ENCODE data around the gene JADE2. TPM values are rescaled to one million over a fixed set of nuclear protein-coding genes. Genes with fewer than 3 reads are reported as not detected.

JADE2 gene
- total RNA-seq, 1 experiment from 2014 or later, result 18.4 TPM

- TF ChIP-seq EZH2 (IDR thresholded peaks at IDR 0.05; ENCODE audit: borderline replicate concordance, low read depth, low read length, poor library complexity, severe bottlenecking) (no peak), CTCF (conservative IDR thresholded peaks at IDR 0.05; ENCODE audit: low read depth, low read length) (no peak)
- Histone ChIP-seq H3K27ac (ENCODE audit: low read depth, low read length, poor library complexity, severe bottlenecking) (no peak overlapping the region), H3K27me3 (replicated peaks; ENCODE audit: insufficient read depth, low read depth, low read length, poor library complexity) (no peaks in the 10 kb centered on the region), H3K4me3 (ENCODE audit: low read depth, low read length, poor library complexity, severe bottlenecking) (no peak overlapping the region), H3K4me1 (ENCODE audit: insufficient read depth, low read length, poor library complexity, severe bottlenecking) (no peaks in the 10 kb centered on the region), H3K9me3 (ENCODE audit: low read depth, low read length, poor library complexity, severe bottlenecking) (no peaks in the 10 kb centered on the region), H3K36me3 (ENCODE audit: insufficient read depth, low read length, poor library complexity, severe bottlenecking) (no peaks in the 10 kb centered on the region)
- ChIA-PET CTCF (no interaction called here), POLR2A (ENCODE audit: low non-redundant PET) (interaction anchor here (0.6 kb wide), 1 partner anchor 101 kb away, joined by 4 read pairs; no protein-coding TSS in a partner anchor)
- BruUV-seq (replicated peaks), result no TSS peak
- DNase-seq (ENCODE audit: low spot score), result no peak
- intact Hi-C loops (cut with micrococcal nuclease; ENCODE audit: unreplicated experiment), result no loop called here
These were observed 42.3 kb downstream of the JADE2 start for GRCh38 chr5:134567641-134568336.

GRCh38 chr5:134568337-134568700, 42.8 kb downstream of the JADE2 start:
- Histone ChIP-seq H3K4me3 (ENCODE audit: low read depth, low read length, poor library complexity, severe bottlenecking) (no peak overlapping the region), H3K4me1 (ENCODE audit: insufficient read depth, low read length, poor library complexity, severe bottlenecking) (no peaks in the 10 kb centered on the region), H3K36me3 (ENCODE audit: insufficient read depth, low read length, poor library complexity, severe bottlenecking) (no peaks in the 10 kb centered on the region), H3K27me3 (replicated peaks; ENCODE audit: insufficient read depth, low read depth, low read length, poor library complexity) (no peaks in the 10 kb centered on the region), H3K27ac (ENCODE audit: low read depth, low read length, poor library complexity, severe bottlenecking) (no peak overlapping the region), H3K9me3 (ENCODE audit: low read depth, low read length, poor library complexity, severe bottlenecking) (no peaks in the 10 kb centered on the region)
- intact Hi-C loops (cut with micrococcal nuclease; ENCODE audit: unreplicated experiment), result no loop called here
- TF ChIP-seq EZH2 (IDR thresholded peaks at IDR 0.05; ENCODE audit: borderline replicate concordance, low read depth, low read length, poor library complexity, severe bottlenecking) (no peak), CTCF (conservative IDR thresholded peaks at IDR 0.05; ENCODE audit: low read depth, low read length) (no peak)
- no peak for DNase-seq (ENCODE audit: low spot score)
- no TSS peak for BruUV-seq (replicated peaks)
- CTCF ChIA-PET, result no interaction called here
- POLR2A ChIA-PET (ENCODE audit: low non-redundant PET), result interaction anchor here (0.6 kb wide), 1 partner anchor 102 kb away, joined by 4 read pairs; no protein-coding TSS in a partner anchor

GRCh38 chr5:134568761-134569695, 43.6 kb downstream of the JADE2 start:
- no TSS peak for BruUV-seq (replicated peaks)
- DNase-seq (ENCODE audit: low spot score), result no peak
- no peaks in the 10 kb centered on the region for H3K36me3 ChIP-seq (ENCODE audit: insufficient read depth, low read length, poor library complexity, severe bottlenecking)
- intact Hi-C loops (cut with micrococcal nuclease; ENCODE audit: unreplicated experiment), result no loop called here
- H3K27ac ChIP-seq (ENCODE audit: low read depth, low read length, poor library complexity, severe bottlenecking), result no peak overlapping the region
- H3K9me3 ChIP-seq (ENCODE audit: low read depth, low read length, poor library complexity, severe bottlenecking), result no peaks in the 10 kb centered on the region
- TF ChIP-seq CTCF (conservative IDR thresholded peaks at IDR 0.05; ENCODE audit: low read depth, low read length), result no peak
- no peak for TF ChIP-seq EZH2 (IDR thresholded peaks at IDR 0.05; ENCODE audit: borderline replicate concordance, low read depth, low read length, poor library complexity, severe bottlenecking)
- no peaks in the 10 kb centered on the region for H3K4me1 ChIP-seq (ENCODE audit: insufficient read depth, low read length, poor library complexity, severe bottlenecking)
- H3K4me3 ChIP-seq (ENCODE audit: low read depth, low read length, poor library complexity, severe bottlenecking), result no peak overlapping the region
- POLR2A ChIA-PET (ENCODE audit: low non-redundant PET), result no interaction called here
- no peaks in the 10 kb centered on the region for H3K27me3 ChIP-seq (replicated peaks; ENCODE audit: insufficient read depth, low read depth, low read length, poor library complexity)
- CTCF ChIA-PET, result no interaction called here

All from A673 (cell line).